Airway epithelial cell (primary cell): ENCODE measurements around the gene KDELR3. TPM values are rescaled to one million over a fixed set of nuclear protein-coding genes. Genes with fewer than 3 reads are reported as not detected.

Experiments
- total RNA-seq: library from RNA; depleted of rRNA; stranded (reverse); fragments of >200 nt; gene quantifications from 2 replicates; pipeline ENCODE4 v1.2.3, GENCODE V29; 2015

The KDELR3 gene
- 5.8 and 16.4 TPM in 2 replicates for total RNA-seq

DNA sequence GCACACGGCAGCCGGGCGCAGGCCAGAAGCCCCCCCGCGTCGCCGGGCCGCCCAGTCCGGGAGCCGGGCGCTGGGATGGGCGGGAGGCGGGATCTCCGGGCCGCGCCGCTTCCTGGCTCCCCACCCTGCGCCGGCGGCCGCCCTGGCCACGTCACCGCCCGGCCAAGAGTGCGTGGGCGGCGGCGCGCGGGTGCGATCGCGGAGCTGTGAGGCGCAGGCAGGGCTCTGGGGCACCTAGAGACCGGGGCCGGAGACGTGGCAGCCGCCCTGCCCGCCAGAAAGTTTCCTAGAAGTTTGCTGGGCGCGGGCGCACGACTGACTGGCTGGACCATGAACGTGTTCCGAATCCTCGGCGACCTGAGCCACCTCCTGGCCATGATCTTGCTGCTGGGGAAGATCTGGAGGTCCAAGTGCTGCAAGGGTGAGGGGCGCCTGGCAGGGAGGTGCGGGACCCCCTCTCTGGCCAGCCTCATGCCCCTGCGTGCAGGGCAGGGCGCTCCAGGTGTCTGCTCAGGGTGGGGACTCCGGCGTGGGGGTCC, at the start of gene KDELR3:
Gene KDELR3 (plus strand): TSS at position 193 of the 539 bp plus-strand sequence. CDS start 138 bp downstream, at position 331.

GRCh38 chr22:38455076-38455529, 12.8 kb upstream of the KDELR3 start, which contains the start of gene KCNJ4:
Gene KCNJ4, minus strand, starts transcription at chr22:38455199. Its CDS starts 27,067 bp downstream, at chr22:38428132.

GRCh38 chr22:38506118-38506962, 38.4 kb downstream of the KDELR3 start, which contains the start of gene DDX17:
Gene DDX17, minus strand, starts transcription at chr22:38506311.

Other genes with a start within 250 kb of the KDELR3 start
- gene TMEM184B, start 195.1 kb upstream of the KDELR3 start, total RNA-seq: 40.6 and 52.2 TPM in 2 replicates
- 116 and 155 TPM in 2 replicates for gene CSNK1E, start 150.7 kb upstream of the KDELR3 start, total RNA-seq
- not detected in 2 replicates for gene KCNJ4, start 12.9 kb upstream of the KDELR3 start, total RNA-seq
- 122 and 230 TPM in 2 replicates for gene DDX17, start 38.2 kb downstream of the KDELR3 start, total RNA-seq
- gene DMC1, start 102.1 kb downstream of the KDELR3 start, total RNA-seq: 1.6 and 24.8 TPM in 2 replicates
- 0.98 and 2.6 TPM in 2 replicates for gene FAM227A, start 188.3 kb downstream of the KDELR3 start, total RNA-seq
- gene CBY1, start 188.5 kb downstream of the KDELR3 start, total RNA-seq: 24.1 and 30.4 TPM in 2 replicates
- 72.0 and 78.9 TPM in 2 replicates for gene TOMM22, start 213.9 kb downstream of the KDELR3 start, total RNA-seq
- gene JOSD1, start 232.8 kb downstream of the KDELR3 start, total RNA-seq: 39.9 and 62.0 TPM in 2 replicates
- gene GTPBP1, start 237.8 kb downstream of the KDELR3 start, total RNA-seq: 19.3 and 29.7 TPM in 2 replicates